Liver (tissue), 9 donors: Measurements from ENCODE around the gene BSX. TPM values are rescaled to one million over a fixed set of nuclear protein-coding genes. Genes with fewer than 3 reads are reported as not detected.

ENCODE experiments used
- DNase-seq: peaks from one replicate; pipeline ENCODE4 v3.0.0-alpha.2; 2017; ENCODE audit warnings: low spot score
- H3K27ac ChIP-seq, 2 donors: one replicate each; pipeline ENCODE4 v1.7.0; 2013; ENCODE audit warnings: inconsistent platforms in 2 of 2, low read length in 2 of 2, control low read depth in 1 of 2, low read depth in 1 of 2, mild to moderate bottlenecking in 1 of 2
- H3K27me3 ChIP-seq, 4 donors: one replicate each; pipeline versions ENCODE4 v1.6.1 to v1.7.0; 2013; ENCODE audit warnings: low read length in 3 of 4, inconsistent platforms in 1 of 4, mild to moderate bottlenecking in 1 of 4, moderate library complexity in 1 of 4; ENCODE audit not compliant: control insufficient read depth in 4 of 4, insufficient read depth in 4 of 4
- H3K36me3 ChIP-seq, 4 donors: one replicate each; pipeline versions ENCODE4 v1.6.1 to v1.7.0; 2013; ENCODE audit warnings: low read length in 3 of 4, mild to moderate bottlenecking in 3 of 4, low read depth in 1 of 4, moderate library complexity in 1 of 4; ENCODE audit not compliant: control insufficient read depth in 4 of 4, insufficient read depth in 3 of 4
- H3K4me1 ChIP-seq, 4 donors: one replicate each; pipeline versions ENCODE4 v1.6.1 to v1.7.0; 2013; ENCODE audit warnings: low read length in 3 of 4, mild to moderate bottlenecking in 3 of 4, moderate library complexity in 1 of 4; ENCODE audit not compliant: control insufficient read depth in 4 of 4, insufficient read depth in 4 of 4
- H3K4me3 ChIP-seq, 3 donors: one replicate each; pipeline versions ENCODE4 v1.6.1 to v1.7.0; 2013; ENCODE audit warnings: low read length in 3 of 3, control low read depth in 1 of 3, low read depth in 1 of 3, mild to moderate bottlenecking in 1 of 3
- H3K9ac ChIP-seq, 2 donors: one replicate each; pipeline ENCODE4 v1.7.0; 2013; ENCODE audit warnings: low read length in 2 of 2, mild to moderate bottlenecking in 2 of 2, moderate library complexity in 2 of 2, control low read depth in 1 of 2, low read depth in 1 of 2
- H3K9me3 ChIP-seq, 4 donors: one replicate each; pipeline versions ENCODE4 v1.6.1 to v1.7.0; 2013; ENCODE audit warnings: low read length in 3 of 4; ENCODE audit not compliant: control insufficient read depth in 4 of 4
- EGR1 ChIP-seq, 2 donors: IDR thresholded peaks; 2 replicates each; pipeline ENCODE4 v1.6.1; 2016 to 2018; ENCODE audit warnings: antibody characterized with exemption in 2 of 2, low read depth in 2 of 2
- FOXA1 ChIP-seq: IDR thresholded peaks from 2 replicates; pipeline ENCODE4 v1.6.1; 2016; ENCODE audit warnings: antibody characterized with exemption
- FOXA2 ChIP-seq: IDR thresholded peaks from 2 replicates; pipeline ENCODE4 v1.6.1; 2016; ENCODE audit warnings: antibody characterized with exemption
- GABPA ChIP-seq, 2 donors: IDR thresholded peaks in 1 of 2; conservative IDR thresholded peaks in 1 of 2; 2 replicates each; pipeline ENCODE4 v1.6.1; 2016; ENCODE audit warnings: antibody characterized with exemption in 2 of 2, mild to moderate bottlenecking in 1 of 2, moderate library complexity in 1 of 2
- HNF4G ChIP-seq: IDR thresholded peaks from 2 replicates; pipeline ENCODE4 v1.6.1; 2016; ENCODE audit warnings: antibody characterized with exemption
- JUND ChIP-seq, 2 donors: IDR thresholded peaks; 2 replicates each; pipeline ENCODE4 v1.6.1; 2016; ENCODE audit warnings: antibody characterized with exemption in 2 of 2
- NR2F2 ChIP-seq: IDR thresholded peaks from 2 replicates; pipeline ENCODE4 v1.6.1; 2016; ENCODE audit warnings: antibody characterized with exemption
- RAD21 ChIP-seq, 2 donors: IDR thresholded peaks; 2 replicates each; pipeline ENCODE4 v1.6.1; 2016; ENCODE audit warnings: antibody characterized with exemption in 2 of 2, mild to moderate bottlenecking in 2 of 2
- RXRA ChIP-seq, 2 donors: IDR thresholded peaks; 2 replicates each; pipeline ENCODE4 v1.6.1; 2017 to 2018; ENCODE audit warnings: antibody characterized with exemption in 2 of 2, mild to moderate bottlenecking in 1 of 2
- SP1 ChIP-seq: IDR thresholded peaks from 2 replicates; pipeline ENCODE4 v1.6.1; 2018; ENCODE audit warnings: antibody characterized with exemption, mild to moderate bottlenecking
- TAF1 ChIP-seq: conservative IDR thresholded peaks from 2 replicates; pipeline ENCODE4 v1.6.1; 2016; ENCODE audit warnings: antibody characterized with exemption, mild to moderate bottlenecking
- YY1 ChIP-seq: IDR thresholded peaks from 2 replicates; pipeline ENCODE4 v1.6.1; 2016; ENCODE audit warnings: antibody characterized with exemption, mild to moderate bottlenecking
- WGBS: extraction: QIAGEN DNeasy Blood & Tissue Kit; methylation state at CpG from one replicate; pipeline ENCODE4 v1.1.7; 2013; 5-methylcytosine and 5-hydroxymethylcytosine counted together
- polyA plus RNA-seq, 2 donors: library from polyadenylated mRNA; stranded (reverse) in 1 of 2; unstranded in 1 of 2; fragments of 200-250 nt in 1 of 2; fragments of >200 nt in 1 of 2; fragmentation: Nextera tagmentation in 1 of 2; extraction: Ambion mirVana in 1 of 2; gene quantifications; one replicate each; pipeline versions ENCODE4 v1.2.1 to v1.2.3, GENCODE V29; 2013 to 2015
- total RNA-seq, 2 donors: library from RNA; depleted of rRNA; stranded (reverse); fragments of >200 nt; gene quantifications; one replicate each; pipeline ENCODE4 v1.2.3, GENCODE V29; 2014
- TF ChIP-seq, protein P1 (sequence below): IDR thresholded peaks from 2 replicates; pipeline ENCODE4 v1.6.1; 2016; ENCODE audit warnings: antibody characterized with exemption, mild to moderate bottlenecking
- TF ChIP-seq, protein P2 (sequence below): IDR thresholded peaks from 2 replicates; pipeline ENCODE4 v1.6.1; 2016; ENCODE audit warnings: antibody characterized with exemption
- TF ChIP-seq, protein P3 (sequence below): fragments of 150-350 bp; IDR thresholded peaks from 2 replicates; pipeline ENCODE4 v1.5.1; 2017; ENCODE audit warnings: improper control_type of control experiment, low read depth, low read length; ENCODE audit not compliant: missing input control
- TF ChIP-seq, protein P4 (sequence below): IDR thresholded peaks from 2 replicates; pipeline ENCODE4 v1.6.1; 2016; ENCODE audit warnings: antibody characterized with exemption
- TF ChIP-seq, protein P5 (sequence below): IDR thresholded peaks from 2 replicates; pipeline ENCODE4 v1.6.1; 2016; ENCODE audit warnings: antibody characterized with exemption
- donor health status: healthy.
- donor health status: healthy.
- donor health status: healthy.
- donor health status: healthy.
- donor health status: healthy.

BSX gene
- total and polyA plus RNA-seq, 4 donors, result not detected

DNA sequence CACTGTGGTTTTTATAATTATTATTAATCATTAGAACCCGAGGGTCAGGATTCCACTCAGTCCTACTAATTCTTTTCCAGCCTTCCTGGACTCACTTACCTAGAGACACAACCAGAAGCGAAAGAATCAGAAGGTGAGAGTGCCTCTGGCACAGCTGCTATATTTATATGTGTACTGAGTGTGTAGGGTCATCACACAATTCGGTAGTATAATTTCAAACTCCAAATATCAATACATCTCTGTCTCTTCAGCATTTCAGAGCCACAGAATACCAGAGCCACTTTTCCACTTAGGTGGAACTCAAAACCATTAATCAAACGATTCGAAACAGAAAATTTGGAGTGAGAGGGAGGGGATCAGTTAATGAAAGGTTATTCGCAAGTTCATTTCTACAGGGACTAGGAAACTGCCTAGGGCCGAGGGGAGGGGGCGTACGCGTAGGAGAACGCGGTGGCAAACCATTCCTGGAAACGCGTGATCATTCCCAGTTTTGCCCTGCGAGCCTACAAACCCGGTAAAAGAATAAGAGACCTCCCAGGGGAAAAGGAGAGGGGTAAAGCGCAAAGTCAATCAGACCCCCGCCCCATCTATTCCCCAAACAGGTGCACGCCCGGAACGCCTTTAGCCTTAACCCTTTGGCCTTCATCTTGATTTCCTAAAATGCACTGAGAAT is 5.4 kb downstream of the BSX start:
- Histone ChIP-seq H3K27ac (no peak overlapping the region), H3K9ac (no peak overlapping the region), H3K4me1 (peaks cover 0 to 10% (median 4%) of the 10 kb centered on the region in 4 donors), H3K9me3 (no peaks in the 10 kb centered on the region), H3K27me3 (peaks cover 9 to 27% (median 22%) of the 10 kb centered on the region in 4 donors), H3K4me3 (no peak overlapping the region), H3K36me3 (no peaks in the 10 kb centered on the region)
- no peak for TF ChIP-seq RXRA (IDR thresholded peaks at IDR 0.05)
- TF ChIP-seq, protein P1, sequence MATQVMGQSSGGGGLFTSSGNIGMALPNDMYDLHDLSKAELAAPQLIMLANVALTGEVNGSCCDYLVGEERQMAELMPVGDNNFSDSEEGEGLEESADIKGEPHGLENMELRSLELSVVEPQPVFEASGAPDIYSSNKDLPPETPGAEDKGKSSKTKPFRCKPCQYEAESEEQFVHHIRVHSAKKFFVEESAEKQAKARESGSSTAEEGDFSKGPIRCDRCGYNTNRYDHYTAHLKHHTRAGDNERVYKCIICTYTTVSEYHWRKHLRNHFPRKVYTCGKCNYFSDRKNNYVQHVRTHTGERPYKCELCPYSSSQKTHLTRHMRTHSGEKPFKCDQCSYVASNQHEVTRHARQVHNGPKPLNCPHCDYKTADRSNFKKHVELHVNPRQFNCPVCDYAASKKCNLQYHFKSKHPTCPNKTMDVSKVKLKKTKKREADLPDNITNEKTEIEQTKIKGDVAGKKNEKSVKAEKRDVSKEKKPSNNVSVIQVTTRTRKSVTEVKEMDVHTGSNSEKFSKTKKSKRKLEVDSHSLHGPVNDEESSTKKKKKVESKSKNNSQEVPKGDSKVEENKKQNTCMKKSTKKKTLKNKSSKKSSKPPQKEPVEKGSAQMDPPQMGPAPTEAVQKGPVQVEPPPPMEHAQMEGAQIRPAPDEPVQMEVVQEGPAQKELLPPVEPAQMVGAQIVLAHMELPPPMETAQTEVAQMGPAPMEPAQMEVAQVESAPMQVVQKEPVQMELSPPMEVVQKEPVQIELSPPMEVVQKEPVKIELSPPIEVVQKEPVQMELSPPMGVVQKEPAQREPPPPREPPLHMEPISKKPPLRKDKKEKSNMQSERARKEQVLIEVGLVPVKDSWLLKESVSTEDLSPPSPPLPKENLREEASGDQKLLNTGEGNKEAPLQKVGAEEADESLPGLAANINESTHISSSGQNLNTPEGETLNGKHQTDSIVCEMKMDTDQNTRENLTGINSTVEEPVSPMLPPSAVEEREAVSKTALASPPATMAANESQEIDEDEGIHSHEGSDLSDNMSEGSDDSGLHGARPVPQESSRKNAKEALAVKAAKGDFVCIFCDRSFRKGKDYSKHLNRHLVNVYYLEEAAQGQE, result no peak
- TF ChIP-seq, protein P2, sequence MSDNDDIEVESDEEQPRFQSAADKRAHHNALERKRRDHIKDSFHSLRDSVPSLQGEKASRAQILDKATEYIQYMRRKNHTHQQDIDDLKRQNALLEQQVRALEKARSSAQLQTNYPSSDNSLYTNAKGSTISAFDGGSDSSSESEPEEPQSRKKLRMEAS, result no peak
- no peak for TF ChIP-seq FOXA2
- no peak for TF ChIP-seq FOXA1
- TF ChIP-seq TAF1, result no peak
- no peak for TF ChIP-seq GABPA (IDR thresholded peaks at IDR 0.05 in 1 of 2, conservative IDR thresholded peaks at IDR 0.05 in 1 of 2)
- no peak for TF ChIP-seq JUND (IDR thresholded peaks at IDR 0.05)
- TF ChIP-seq RAD21 (IDR thresholded peaks at IDR 0.05), result no peak
- no peak for TF ChIP-seq EGR1 (IDR thresholded peaks at IDR 0.05; ENCODE audit: low read depth in 2 of 2)
- TF ChIP-seq NR2F2, result no peak
- no peak for TF ChIP-seq SP1
- TF ChIP-seq, protein P3, sequence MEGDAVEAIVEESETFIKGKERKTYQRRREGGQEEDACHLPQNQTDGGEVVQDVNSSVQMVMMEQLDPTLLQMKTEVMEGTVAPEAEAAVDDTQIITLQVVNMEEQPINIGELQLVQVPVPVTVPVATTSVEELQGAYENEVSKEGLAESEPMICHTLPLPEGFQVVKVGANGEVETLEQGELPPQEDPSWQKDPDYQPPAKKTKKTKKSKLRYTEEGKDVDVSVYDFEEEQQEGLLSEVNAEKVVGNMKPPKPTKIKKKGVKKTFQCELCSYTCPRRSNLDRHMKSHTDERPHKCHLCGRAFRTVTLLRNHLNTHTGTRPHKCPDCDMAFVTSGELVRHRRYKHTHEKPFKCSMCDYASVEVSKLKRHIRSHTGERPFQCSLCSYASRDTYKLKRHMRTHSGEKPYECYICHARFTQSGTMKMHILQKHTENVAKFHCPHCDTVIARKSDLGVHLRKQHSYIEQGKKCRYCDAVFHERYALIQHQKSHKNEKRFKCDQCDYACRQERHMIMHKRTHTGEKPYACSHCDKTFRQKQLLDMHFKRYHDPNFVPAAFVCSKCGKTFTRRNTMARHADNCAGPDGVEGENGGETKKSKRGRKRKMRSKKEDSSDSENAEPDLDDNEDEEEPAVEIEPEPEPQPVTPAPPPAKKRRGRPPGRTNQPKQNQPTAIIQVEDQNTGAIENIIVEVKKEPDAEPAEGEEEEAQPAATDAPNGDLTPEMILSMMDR, result no peak
- TF ChIP-seq, protein P4, sequence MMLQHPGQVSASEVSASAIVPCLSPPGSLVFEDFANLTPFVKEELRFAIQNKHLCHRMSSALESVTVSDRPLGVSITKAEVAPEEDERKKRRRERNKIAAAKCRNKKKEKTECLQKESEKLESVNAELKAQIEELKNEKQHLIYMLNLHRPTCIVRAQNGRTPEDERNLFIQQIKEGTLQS, result no peak
- TF ChIP-seq, protein P5, sequence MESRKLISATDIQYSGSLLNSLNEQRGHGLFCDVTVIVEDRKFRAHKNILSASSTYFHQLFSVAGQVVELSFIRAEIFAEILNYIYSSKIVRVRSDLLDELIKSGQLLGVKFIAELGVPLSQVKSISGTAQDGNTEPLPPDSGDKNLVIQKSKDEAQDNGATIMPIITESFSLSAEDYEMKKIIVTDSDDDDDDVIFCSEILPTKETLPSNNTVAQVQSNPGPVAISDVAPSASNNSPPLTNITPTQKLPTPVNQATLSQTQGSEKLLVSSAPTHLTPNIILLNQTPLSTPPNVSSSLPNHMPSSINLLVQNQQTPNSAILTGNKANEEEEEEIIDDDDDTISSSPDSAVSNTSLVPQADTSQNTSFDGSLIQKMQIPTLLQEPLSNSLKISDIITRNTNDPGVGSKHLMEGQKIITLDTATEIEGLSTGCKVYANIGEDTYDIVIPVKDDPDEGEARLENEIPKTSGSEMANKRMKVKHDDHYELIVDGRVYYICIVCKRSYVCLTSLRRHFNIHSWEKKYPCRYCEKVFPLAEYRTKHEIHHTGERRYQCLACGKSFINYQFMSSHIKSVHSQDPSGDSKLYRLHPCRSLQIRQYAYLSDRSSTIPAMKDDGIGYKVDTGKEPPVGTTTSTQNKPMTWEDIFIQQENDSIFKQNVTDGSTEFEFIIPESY, result no peak
- no peak for TF ChIP-seq HNF4G
- no peak for TF ChIP-seq YY1
- no peak for DNase-seq
- 10% methylated on average over 21 of the region's 21 CpGs for WGBS
